Measurements from ENCODE around the gene LGALS3. TPM values are rescaled to one million over a fixed set of nuclear protein-coding genes. Genes with fewer than 3 reads are reported as not detected.

LGALS3 gene
- polyA plus RNA-seq, 12 donors, result 26.8 to 218 (median 34.9) TPM; not detected in 1

DNA sequence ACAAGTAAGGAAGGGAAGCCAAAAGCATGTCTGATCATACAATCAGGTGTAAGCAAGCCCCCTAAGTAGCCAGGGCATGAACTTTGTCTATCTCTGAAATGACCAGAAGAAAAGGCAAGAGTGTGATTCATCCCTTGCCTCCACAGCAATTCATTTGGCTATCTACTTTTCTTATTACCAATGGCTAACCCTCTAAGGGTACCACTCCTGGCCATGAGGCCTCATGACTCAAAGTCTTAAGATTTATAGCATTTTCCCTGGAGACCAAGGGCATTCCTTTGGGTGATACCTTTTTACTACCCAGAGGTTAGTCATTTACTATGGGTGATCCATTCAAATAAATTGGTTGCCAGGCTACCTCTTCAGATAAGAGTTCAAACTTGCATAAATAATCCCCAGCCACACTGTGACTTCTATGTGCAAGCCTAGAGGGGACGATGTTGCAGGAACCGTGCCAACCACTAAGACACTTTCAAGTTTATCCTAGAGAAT lies 1.5 kb upstream of the LGALS3 start:
- no peak for DNase-seq

DNA sequence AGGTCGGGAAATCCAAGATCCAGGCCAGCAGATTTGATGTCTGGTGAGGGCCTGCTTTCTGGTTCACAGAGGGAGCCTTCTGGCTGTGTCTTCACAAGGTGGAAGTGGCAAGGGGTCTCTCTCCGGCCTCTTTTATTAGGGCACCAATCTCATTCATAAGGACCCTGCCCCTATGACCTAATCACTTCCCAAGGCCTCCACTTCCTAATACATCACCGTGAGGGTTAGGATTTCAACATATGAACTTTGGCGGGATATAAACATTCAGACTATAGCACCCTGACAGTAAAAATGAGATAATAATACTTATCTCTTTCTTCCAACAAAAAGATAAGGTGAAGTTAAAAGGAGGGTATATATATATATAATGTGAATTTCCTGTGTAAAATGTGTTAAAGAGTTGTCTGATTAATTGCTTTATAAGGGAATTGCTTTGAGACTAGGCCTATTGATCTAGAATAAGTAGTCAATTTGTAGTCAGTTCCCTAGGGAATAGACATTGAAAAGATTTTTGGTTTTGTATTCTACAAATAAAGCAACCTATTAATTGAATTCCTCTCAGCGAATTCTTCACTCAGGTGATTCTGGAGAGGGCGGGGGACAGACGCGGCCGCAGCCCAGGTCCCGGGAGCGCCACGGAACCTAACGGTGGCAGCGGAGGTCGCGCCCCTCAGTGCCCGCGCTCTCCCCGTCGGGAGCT lies 516 bp upstream of the LGALS3 start:
- no peak for DNase-seq

DNA sequence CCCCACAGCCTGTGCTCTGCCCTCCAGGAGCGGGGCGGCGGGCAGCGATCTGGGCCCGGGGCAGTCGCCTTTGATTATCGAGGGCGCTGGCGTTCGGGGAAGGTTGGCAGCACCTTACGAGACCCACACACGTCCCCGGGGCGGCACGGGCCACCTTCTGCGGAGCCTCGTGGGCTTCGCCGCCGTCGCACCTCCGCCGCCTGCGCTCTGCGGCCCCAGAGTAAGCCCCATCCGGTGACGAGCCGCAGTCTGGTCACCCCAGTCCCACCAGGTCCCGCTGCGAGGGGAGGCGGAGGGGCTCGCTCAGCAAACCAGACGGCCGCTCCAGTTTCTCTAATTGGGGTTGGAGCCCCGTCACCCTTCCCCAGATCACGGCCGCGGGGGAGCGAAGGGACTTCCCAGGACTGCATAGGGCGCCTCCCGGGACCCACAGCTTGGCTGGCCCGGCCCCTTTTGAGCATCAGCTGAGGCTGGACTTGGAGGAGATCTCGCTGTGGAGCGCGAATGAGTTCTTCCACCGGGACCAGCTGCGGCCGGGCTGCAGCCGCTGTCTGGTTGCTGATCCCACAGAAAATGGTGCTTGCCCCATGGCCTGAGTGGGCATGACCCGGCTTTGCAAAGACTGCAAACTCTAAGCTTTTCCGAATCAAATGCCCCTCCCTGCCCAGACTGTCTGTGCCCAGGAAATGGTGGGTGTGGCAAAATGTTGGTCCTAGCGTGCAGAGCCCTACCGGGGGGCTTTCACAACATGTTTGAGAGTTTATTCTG lies 560 bp downstream of the LGALS3 start:
- peak; percentile 57 for DNase-seq

GRCh38 chr14:55130196-55130550 lies 1.1 kb downstream of the LGALS3 start:
- DNase-seq, result no peak

- DNase-seq, result no peak
These were observed 2.5 kb downstream of the LGALS3 start for GRCh38 chr14:55131370-55132137.

DNA sequence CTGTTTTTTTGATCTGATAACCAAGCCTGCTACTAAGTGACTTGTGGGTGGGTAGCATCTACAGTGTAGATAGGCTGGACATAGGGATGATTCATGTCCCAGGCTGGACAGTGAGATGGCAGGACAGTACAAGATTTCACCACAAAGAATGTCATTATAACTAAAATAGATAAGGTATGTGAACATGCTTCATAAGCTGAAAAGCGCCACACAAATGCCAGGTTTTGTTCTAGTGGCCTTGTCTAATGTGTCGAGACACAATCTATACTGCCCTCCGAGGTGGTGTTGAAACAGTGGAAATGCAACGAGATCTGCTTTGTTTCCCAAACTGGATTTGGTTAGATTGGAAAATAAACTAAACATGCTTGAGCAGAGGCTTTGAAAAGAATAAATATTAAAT lies 4.4 kb downstream of the LGALS3 start:
- DNase-seq, result no peak

DNA sequence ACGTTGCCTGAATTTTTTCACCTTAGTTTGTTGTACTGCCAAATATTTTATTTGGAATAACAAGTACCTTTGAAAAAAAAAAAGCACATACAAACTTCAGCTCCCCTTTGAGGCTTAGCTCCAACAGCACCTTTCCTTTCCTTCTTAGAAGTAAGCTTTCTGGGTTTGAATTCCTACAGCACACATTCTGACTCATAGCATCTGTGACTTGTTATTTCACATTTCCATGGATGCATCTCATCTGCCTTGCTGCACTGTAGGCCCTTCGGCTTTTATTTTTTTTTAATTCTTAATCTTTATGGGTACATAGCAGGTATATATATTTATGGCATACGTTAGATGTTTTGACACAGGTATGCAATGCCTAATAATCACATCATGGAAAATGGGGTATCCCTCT lies 7.2 kb downstream of the LGALS3 start:
- no peak for DNase-seq

- peak; percentile 91 for DNase-seq
These were observed 8.1 kb downstream of the LGALS3 start for GRCh38 chr14:55136885-55137786.

GRCh38 chr14:55138091-55138490 lies 9.0 kb downstream of the LGALS3 start:
- DNase-seq, result no peak

GRCh38 chr14:55139141-55139540 lies 10.1 kb downstream of the LGALS3 start:
- no peak for DNase-seq

GRCh38 chr14:55139696-55140509 lies 10.9 kb downstream of the LGALS3 start:
- no peak for DNase-seq

- DNase-seq, result no peak
These were observed 12.8 kb downstream of the LGALS3 start for GRCh38 chr14:55141825-55142224.

GRCh38 chr14:55142466-55142865 lies 13.4 kb downstream of the LGALS3 start:
- no peak for DNase-seq

DNA sequence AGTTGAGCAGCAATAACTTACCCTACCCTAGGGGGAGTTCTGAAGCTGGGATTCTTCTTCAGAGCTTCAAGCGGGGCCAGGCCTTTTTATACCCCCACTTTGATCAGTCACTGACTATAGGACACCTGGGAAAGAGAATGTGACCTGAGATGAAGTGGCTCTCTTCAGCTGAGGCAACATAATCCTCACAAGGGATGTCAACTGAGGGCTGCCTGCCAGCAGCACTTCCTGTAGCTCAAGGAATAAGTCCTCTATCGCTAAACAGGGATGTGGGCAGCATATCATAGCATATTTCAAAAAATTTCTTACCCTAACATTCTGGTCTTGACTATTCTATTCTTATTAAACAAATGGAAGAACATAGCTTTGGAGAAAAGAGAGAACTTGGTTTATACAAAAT lies 17.4 kb downstream of the LGALS3 start:
- no peak for DNase-seq

DNA sequence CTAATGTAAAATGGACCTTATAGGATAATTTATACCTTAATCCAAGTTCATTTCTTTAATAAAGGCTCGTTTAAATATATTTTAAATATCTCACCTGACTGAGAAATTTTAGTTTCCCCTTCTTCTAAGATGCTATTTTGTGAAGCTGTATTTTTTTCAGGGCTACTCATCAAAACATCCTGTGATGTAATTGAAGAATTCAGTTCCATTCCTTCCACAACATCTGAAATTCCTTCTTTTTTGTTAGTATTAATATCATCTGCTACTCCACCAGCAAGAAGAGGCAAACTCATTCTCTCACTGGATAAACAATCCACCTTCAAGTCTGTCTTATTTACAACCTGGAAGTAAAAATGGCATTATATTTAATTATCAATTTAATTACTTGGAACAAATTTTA lies 22.5 kb downstream of the LGALS3 start:
- no peak for DNase-seq

- no peak for DNase-seq
These were observed 23.2 kb downstream of the LGALS3 start for GRCh38 chr14:55152052-55152753.

DNA sequence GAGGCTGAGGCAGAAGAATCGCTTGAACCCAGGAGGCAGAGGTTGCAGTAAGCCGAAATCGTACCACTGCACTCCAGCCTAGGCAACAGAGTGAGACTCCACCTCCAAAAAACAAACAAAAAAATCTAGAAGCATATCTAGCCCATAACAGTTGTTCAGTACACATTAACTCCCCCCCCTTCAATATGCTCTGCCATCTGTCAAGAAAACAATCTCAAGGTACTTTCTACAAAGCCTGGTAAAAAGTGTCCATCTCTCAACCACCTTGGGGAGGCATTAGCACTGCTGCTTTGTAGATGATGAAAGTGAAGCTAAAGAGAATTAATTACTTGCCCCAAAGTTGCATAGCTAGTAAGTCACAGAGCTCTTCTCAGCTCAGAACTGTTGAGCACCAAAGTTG lies 24.9 kb downstream of the LGALS3 start:
- DNase-seq, result no peak

DNA sequence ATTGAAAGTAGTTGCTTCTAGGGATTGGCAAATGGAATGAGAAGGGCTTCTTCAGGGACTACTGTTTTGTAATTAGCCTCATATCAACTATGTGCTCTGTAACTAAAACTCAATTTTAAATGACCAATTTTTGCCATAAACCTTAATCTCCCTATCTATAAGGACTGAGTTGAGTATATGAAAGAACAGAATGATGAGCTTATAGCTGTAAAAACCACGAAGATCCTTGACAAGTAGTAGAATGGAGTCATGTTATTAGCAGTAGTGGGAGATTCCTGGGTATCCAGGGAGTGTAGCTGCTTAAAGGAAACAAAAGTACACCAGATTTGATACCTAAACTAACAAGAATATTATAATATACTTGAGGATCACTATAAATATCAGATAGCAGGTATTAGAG lies 28.0 kb downstream of the LGALS3 start:
- no peak for DNase-seq

DNA sequence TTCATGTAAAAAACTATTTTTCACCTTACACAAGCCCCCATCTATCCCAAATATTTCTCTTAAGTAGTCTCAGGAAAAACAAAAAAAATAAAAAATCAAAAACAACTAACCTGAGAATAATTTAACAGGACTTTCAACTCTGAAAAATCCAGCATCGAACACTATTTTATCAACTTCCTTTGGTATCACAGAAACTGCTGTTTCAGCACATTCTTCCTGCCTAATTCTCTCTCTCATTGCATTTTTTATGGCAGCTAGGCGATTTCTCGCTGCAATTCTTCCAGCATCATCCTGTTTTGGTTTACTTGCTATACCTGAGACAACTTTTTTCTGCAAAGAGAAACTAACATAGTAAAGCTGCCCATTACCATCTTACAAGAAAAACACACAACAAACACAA lies 29.4 kb downstream of the LGALS3 start:
- no peak for DNase-seq

- DNase-seq, result peak; percentile 31
These were observed 31.9 kb downstream of the LGALS3 start for GRCh38 chr14:55160989-55161388.
